ENCODE data around the gene KIF26A.

The KIF26A gene

DNA sequence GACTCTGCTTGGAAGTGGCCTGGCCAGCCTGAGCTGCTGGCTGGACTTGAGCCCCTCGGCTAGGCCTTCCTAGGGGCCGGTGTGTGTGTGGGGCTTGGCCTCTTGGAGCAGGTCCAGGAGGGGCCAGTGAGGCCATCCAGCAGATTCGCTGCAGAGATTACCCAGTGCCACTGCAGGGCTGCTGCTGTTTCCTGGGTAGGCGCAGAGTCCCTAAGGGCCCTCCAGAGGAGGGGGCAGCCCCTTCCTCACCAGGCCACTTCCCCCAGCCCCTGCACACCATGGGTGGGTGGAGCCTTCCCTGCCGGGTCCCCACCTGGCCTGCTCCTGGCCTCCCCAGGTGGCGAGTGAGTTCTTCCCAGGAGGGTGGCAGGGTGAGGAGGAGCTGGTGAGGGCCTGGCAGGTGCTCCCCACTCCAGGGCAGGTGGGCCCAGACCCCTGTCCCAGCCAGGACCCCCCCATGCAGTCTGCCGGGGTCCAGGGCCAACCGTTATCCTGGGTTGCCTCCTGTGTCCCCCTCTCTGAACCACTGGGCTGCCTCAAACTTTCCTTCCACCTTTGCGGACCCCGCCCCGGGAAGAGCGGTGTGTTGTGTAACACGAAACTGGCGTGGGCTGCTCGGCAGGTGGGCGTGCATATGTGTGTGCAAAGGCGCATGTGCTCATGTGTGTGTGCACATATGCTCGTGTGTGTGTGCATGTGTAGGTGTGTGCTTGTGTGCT lies 27.7 kb upstream of the KIF26A start:
- peak in 4 of 10 donors; percentile 26 to 78 (median 49) for DNase-seq
- intact Hi-C loops (cut with DNase I): no loop called here

DNA sequence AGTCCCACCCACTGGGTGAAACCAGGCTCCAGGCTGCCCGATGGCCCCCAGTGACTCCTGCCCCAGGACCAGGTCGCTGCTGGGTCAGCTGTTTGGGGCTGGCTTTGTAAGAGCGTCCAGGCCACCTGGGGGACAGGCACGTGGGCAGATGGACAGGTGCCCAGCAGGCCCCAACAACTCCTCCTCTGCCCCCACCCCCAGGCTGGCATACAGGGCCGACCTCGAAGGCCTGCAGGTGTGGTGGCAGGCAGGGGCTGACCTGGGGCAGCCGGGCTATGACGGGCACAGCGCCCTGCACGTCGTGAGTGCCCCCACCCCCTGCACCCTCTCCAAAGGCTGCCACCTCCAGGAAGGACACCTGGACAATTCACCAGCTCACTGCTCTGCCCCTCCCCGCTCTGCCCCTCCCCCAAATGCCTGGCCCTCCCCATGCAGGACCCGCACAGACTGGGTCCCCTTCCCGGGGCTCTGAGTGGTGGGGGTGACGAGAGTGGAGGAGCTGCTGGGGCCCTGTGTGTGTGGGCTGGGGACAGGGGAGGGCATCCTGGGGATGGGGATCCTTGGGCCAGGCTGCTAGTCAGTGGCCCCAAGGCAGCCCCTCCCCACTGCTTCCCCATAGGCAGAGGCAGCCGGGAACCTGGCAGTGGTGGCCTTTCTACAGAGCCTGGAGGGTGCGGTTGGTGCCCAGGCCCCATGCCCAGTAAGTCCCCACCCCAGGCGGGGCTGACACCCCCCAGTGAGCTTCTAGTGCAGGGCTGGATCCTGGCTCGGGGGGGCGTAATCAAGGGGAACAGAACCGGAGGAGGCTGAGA lies 26.9 kb upstream of the KIF26A start:
- DNase-seq: peak in 5 of 10 donors; percentile 3 to 74 (median 59)
- intact Hi-C loops (cut with DNase I): no loop called here

GRCh38 chr14:104112113-104112505 lies 26.3 kb upstream of the KIF26A start:
- intact Hi-C loops (cut with DNase I): no loop called here
- DNase-seq: peak in 3 of 10 donors; percentile 6 to 48 (median 22)

DNA sequence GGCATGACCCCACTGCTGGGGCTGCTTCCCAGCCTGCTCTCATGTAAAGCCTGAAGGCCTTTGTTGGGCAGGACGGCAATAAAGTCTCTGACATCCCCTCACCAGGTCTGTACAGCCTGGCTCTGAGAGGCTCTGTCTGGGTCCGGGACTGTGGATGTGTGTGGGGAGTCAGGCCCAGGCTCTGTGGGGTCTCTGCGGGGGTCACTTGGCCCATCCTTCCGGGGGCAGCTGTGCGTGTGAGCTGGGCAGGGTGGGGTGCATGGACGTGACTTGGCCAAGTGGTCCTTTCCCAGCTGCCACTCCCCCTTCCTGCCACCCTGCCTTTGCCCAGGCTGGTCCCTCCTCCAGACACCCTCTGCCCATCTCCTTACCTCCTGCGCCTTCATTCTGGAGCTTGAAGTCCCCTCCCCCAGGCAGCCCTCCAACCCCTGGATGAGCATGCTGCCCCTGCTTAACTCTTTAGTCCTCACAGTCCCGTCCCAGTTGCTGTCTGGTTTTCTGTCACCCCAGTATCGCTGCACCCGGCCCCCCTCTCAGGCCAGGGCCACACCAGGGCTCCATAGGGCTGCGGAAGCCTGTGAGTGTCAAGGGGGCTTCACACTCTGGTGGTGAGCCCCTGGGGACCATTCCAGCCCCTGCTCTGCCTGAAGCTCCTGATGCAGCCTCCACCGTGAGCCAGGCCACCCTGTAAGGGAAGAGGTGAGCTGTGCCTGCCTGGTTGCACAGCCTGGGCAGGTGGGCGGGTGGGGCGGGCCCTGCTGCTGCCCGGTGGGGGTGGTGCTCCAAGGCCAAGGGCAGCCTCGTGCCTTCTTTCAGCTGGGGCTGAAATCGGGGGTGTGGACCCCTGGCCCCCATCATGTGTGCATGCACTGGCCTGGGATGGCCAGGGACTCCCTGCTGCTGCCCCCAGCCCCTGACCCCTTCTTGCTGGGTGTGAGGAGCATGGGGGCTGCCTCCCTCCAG lies 25.5 kb upstream of the KIF26A start:
- intact Hi-C loops (cut with DNase I): no loop called here
- DNase-seq: peak in 5 of 10 donors; percentile 3 to 59 (median 52)

- intact Hi-C loops (cut with DNase I): no loop called here
- peak in 6 of 10 donors; percentile 1 to 75 (median 36) for DNase-seq
Observed at GRCh38 chr14:104113631-104114420, 24.6 kb upstream of the KIF26A start.

- peak in 6 of 10 donors; percentile 0 to 72 (median 44) for DNase-seq
- intact Hi-C loops (cut with DNase I): no loop called here
Observed at GRCh38 chr14:104114421-104115130, 23.8 kb upstream of the KIF26A start.

DNA sequence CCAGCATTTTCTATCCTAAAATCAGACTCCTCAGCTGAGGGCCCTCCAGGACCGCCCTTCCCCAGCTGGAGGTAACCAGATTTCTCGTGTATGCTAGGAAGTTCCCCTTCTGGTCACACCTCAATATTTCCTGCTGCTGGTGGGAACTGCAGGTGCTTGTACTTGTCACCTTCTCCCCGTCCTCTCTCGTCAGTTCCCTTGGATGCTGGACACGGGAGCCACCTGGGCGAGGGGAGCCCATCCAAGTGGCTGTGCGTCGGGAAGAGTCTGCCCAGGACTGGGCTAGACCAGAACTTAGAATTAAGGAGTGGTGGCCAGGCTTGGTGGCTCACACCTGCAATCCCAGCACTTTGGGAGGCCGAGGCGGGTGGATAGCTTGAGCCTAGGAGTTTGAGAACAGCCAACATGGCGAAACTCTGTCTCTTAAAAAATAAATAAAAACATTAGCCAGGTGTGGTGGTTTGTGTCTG lies 23.2 kb upstream of the KIF26A start:
- DNase-seq: peak in 5 of 10 donors; percentile 1 to 65 (median 37)
- intact Hi-C loops (cut with DNase I): no loop called here

DNA sequence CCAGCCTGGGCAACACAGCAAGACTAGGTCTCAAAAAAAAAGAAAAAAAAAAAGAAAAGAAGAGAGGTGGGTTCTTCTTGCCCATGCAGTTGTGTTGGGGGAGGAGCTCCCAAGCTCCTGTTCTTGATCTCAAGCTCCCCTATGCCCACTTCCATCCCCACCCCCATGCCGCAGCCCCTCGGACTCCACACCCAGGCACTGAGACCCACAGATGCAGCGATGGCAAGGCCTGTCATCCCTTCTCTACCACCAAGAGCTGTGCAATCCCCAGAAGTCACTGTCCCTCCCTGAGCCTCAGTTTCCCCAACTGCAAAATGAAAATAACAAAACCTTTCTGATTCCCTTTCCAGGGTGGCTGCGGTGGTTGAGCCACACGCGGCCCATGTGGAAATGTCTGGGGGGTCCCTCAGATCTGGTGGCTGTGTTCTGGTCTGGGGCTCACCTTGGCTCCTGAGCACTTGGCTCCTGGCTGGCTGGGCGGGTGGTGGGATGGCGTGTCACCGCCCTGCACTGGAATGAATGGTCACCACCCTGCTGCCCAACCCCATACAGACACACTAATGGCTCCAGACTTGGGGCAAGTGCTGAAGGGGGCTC lies 22.6 kb upstream of the KIF26A start:
- intact Hi-C loops (cut with DNase I): no loop called here
- peak in 4 of 10 donors; percentile 24 to 74 (median 52) for DNase-seq

- intact Hi-C loops (cut with DNase I): no loop called here
- DNase-seq: peak in 3 of 10 donors; percentile 4 to 54 (median 53)
Observed at GRCh38 chr14:104116288-104116755, 22.1 kb upstream of the KIF26A start.

DNA sequence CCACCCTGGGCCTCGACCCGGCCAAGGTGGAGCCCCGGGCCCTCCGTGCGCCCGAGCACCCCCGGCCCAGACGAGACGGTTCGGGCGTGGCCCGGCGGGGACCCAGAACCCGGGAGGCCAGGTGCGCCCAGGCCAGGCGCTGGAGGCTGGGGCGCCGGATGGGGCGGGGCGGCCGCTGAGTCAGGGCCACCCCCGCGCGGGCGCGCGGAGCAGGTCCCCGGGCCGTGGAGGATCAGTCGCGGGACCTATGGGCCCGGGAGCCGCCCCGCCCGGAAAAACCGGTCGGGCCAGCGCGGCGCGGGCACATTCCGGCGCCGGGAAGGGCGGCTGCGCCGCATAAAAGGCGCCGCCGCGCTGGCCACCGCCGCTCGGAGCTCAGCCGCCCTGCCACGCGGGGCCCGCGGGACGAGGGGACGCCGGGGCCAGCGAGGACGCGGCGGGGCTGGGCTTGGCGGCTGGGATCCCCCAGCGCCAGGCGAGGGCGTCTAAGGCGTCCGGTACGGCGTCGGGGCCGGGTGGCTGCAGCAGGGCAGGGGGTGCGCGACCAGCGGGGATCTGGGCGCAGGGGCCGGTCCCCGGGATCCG lies 21.5 kb upstream of the KIF26A start:
- intact Hi-C loops (cut with DNase I): no loop called here
- peak in 5 of 10 donors; percentile 4 to 67 (median 62) for DNase-seq

DNA sequence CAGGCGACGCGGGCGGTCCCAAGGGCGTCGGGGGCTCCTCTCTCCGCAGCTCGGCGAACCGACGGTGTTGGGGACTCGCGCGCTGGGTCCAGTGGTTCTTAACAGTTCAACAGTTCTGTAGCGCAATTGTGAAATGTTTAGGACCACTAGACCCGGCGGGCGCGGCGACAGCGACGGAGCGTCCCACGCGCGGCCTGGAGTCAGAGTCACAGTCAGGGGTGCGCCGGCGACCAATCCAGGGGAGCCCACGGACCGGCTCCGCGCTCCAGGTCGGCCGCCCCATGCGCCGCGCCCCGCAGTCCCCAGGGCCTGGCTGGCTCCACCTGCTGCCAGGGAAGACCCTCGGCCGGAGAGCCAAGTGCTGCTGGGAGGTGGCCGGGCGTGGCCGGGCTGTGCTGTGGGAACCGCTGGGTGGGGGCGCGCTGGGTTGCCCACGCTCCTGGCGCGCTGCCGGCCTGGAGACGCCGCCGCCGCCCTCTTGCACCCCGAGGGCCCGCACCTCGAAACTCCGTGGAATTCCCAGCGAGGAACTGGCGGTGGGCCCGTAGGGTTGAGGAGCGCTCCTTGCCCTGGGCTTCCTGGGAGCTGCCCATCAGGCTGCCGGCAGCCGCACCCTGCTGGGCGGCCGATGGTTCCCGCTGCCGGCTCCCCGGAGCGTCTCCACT lies 20.9 kb upstream of the KIF26A start:
- intact Hi-C loops (cut with DNase I): no loop called here
- DNase-seq: peak in 4 of 10 donors; percentile 23 to 77 (median 66)

DNA sequence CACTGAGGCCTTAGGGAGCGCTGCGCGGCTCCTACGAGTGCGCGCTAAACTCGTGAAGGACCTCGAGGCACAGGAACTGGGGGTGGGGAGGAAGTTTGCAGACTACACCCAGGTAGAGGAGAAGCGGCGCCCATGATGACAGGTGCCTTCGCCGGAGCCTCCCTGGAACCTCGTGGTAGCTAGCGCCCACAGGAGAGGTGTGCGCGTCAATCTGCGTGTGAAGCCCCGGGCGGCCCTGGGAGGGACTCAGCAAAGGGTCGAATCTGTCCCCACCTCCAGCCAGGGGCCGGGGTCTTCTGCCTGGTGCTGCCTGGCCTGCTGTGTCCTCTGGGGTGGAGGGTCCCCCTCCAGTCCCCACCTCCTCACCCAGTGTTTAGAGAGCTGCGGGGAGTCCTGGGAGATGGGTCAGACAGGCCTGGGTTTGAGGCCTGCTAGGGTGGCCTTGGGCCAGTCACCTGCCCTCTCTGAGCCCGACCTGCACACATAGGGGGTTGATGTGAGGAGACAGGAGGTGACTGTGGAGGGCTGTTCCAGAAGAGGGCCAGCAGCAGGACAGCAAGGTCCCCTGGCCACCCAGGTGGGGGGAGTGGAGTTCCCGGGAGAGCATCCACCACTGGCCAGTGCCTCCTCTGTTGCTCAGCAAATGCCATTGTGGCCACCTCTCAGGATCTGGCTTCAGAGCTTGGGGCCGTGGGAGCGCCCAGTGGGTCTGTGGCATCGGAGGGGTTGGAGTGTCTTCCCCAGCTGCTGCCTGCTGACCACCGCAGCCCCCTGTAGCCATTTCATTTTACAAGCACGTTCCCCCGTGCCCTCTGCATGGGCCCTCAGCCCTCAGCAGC lies 20.2 kb upstream of the KIF26A start:
- peak in 5 of 10 donors; percentile 2 to 81 (median 64) for DNase-seq
- intact Hi-C loops (cut with DNase I): no loop called here

DNA sequence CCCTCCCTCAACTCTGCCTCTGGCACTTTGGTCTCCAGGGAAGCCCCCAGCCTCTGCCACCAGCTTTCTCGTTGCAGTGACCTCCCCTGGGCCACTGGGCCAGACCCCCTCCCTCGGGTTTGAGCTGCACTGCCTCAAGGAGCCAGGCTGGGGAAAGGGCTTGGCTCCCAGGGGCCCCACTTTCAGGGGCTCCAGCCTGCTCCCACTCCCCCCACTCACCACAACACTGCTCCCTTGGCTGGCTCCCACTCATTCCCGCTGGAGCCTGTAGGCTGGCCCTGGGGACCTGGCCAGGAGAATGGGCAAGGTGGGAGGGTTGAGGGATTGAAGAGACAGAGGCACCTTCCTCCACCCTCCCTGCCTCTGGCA lies 19.3 kb upstream of the KIF26A start:
- peak in 6 of 10 donors; percentile 1 to 74 (median 38) for DNase-seq
- intact Hi-C loops (cut with DNase I): no loop called here

DNA sequence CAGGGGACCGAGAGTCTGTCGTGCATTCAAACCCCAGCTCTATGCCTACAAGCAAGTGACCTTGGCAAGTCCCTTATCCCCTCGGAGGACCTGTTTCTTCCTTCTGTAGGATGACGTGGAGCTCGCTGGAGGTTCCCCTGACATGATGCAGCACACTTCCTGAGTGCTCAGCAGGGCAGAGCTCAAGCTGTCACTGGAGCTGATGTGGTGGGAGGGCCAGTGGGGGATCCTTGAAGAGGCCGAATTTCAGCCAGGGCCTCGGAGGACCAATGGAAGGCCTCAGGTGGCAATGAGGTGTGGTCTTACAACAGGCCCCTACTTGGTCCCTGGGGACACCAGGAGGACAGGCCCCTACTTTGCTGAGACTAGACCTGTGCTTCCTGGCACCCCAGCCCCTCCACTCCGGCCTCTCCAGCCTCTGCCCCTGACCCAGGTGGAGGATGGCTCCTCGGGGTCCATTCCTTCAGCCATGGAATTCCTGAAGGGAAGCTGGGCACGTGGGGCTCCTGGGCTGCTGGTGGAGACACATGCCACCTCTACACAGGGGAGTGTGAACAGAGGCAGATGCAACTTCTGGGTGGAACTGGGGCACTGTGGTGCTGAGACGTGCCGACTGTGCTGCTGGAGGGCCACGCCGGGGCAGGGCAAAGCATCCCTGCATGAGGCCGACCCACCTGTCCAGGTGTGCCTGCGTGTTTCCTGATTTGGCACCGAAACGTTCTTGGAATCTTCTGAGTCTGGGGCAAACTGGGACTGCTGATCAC lies 18.7 kb upstream of the KIF26A start:
- peak in 6 of 10 donors; percentile 4 to 83 (median 49) for DNase-seq
- intact Hi-C loops (cut with DNase I): no loop called here

DNA sequence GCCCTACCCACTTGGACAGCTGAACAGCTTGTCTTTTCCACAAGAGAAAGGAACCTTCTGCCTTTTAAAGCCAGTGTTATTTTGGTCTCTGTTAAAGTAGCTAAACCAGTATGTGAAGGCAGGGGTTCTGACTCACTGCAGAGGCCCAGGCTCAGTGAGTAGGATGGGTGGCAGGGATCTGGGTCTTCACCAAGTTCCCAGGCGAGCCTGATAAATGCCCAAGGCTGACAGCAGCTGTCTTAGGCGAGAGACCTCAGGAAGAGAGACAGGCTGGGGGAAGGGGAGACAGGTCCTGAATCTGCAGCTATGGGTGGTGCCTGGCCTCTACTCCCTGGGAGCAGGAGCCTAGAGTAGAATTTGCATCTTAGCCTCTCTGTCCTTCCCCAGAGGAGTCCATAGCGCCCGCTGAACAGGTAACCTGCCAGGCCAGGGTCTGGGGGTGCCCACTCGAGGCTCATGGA lies 18.1 kb upstream of the KIF26A start:
- DNase-seq: peak in 5 of 10 donors; percentile 43 to 92 (median 81)
- intact Hi-C loops (cut with DNase I): no loop called here

DNA sequence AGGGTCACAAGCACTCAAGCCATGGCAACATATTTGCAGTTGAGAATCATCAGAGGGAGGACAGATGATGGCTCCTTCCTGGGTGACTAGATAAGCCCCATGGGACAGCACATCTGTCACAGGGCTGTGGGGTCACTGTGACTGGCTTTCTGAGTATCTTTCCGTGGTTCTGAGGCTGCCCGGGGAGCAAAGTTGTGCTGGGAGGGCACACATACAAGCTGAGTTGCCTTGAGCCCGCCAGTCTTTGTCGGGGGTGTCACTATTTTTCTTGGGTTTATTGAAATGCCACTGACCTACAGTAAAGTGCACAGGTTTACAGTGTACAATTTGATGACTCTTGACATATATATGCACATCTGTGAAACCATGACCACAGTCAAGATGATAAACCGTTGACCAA lies 17.2 kb upstream of the KIF26A start:
- intact Hi-C loops (cut with DNase I): no loop called here
- peak in 1 of 10 donors; percentile 10 for DNase-seq
